Neural cell (in vitro differentiated cells): ENCODE data around the gene C10orf143. TPM values are rescaled to one million over a fixed set of nuclear protein-coding genes. Genes with fewer than 3 reads are reported as not detected.
"Not testable (repeated sequence)": the region's sequence is repeated elsewhere in the genome, so short reads cannot be mapped to it uniquely, and the experiment has no call there.

Source experiments
- H2AFZ ChIP-seq: fragments of 200-600, 300-800 bp; sonication (generic), shearing (Covaris generic); 2 replicates; pipeline ENCODE4 v1.6.0; 2014; ENCODE audit warnings: low read depth, mild to moderate bottlenecking, antibody characterized with exemption, low read length, moderate library complexity
- H3F3A ChIP-seq: fragments of 200-600 bp; shearing (Covaris generic); 2 replicates; pipeline ENCODE4 v1.6.1; 2016; ENCODE audit warnings: mild to moderate bottlenecking, moderate library complexity, mixed read lengths, antibody characterized with exemption, low read length; ENCODE audit not compliant: insufficient read depth, poor library complexity, severe bottlenecking
- H3K27ac ChIP-seq: fragments of 200-600, 300-800 bp; sonication (generic), shearing (Covaris generic); 2 replicates; pipeline ENCODE4 v1.5.1; 2014; ENCODE audit warnings: mild to moderate bottlenecking, low read length, moderate library complexity
- H3K27me3 ChIP-seq: fragments of 300-800, 200-600 bp; sonication (generic), shearing (Covaris generic); 2 replicates; pipeline ENCODE4 v1.6.0; 2014; ENCODE audit warnings: mild to moderate bottlenecking, low read depth, low read length, moderate library complexity; ENCODE audit not compliant: insufficient read depth
- H3K36me3 ChIP-seq: fragments of 300-800, 200-600 bp; sonication (generic), shearing (Covaris generic); 2 replicates; pipeline ENCODE4 v1.5.1; 2014; ENCODE audit warnings: mild to moderate bottlenecking, antibody characterized with exemption, low read length, moderate library complexity; ENCODE audit not compliant: insufficient read depth
- H3K4me2 ChIP-seq: fragments of 300-800, 200-600 bp; sonication (generic), shearing (Covaris generic); 2 replicates; pipeline ENCODE4 v1.6.0; 2014; ENCODE audit warnings: mild to moderate bottlenecking, low read length
- H3K4me3 ChIP-seq: fragments of 300-800, 200-600 bp; sonication (generic), shearing (Covaris generic); 2 replicates; pipeline ENCODE4 v1.5.1; 2014; ENCODE audit warnings: mild to moderate bottlenecking, low read length, moderate library complexity
- H3K79me2 ChIP-seq: fragments of 200-600 bp; shearing (Covaris generic); replicated peaks from 2 replicates; pipeline ENCODE4 v1.6.0; 2014; ENCODE audit warnings: mild to moderate bottlenecking, low read length, moderate library complexity; ENCODE audit not compliant: insufficient read depth
- H3K9ac ChIP-seq: fragments of 300-800, 200-600 bp; sonication (generic), shearing (Covaris generic); 2 replicates; pipeline ENCODE4 v1.6.1; 2016; ENCODE audit warnings: mild to moderate bottlenecking, low read length, mixed read lengths
- H3K9me2 ChIP-seq: fragments of 200-600 bp; shearing (Covaris generic); 2 replicates; pipeline ENCODE4 v1.6.1; 2016; ENCODE audit warnings: mild to moderate bottlenecking, low read length, mixed read lengths; ENCODE audit not compliant: insufficient read depth
- H3K9me3 ChIP-seq: fragments of 200-600, 300-800 bp; sonication (generic), shearing (Covaris generic); 2 replicates; pipeline ENCODE4 v1.6.1; 2016; ENCODE audit warnings: mild to moderate bottlenecking, mixed run types, low read length, moderate library complexity, mixed read lengths
- H4K20me1 ChIP-seq: fragments of 200-600 bp; shearing (Covaris generic); 2 replicates; pipeline ENCODE4 v1.6.1; 2016; ENCODE audit warnings: mild to moderate bottlenecking, mixed run types; ENCODE audit not compliant: insufficient read depth
- EP300 ChIP-seq: fragments of 450-650 bp; conservative IDR thresholded peaks from 2 replicates; pipeline ENCODE4 v1.6.1; 2014; ENCODE audit warnings: antibody characterized with exemption, mild to moderate bottlenecking, moderate library complexity; ENCODE audit not compliant: poor library complexity, severe bottlenecking
- EZH2 ChIP-seq: fragments of 200-600, 300-800 bp; shearing (Covaris generic), sonication (generic); IDR thresholded peaks from 2 replicates; pipeline ENCODE4 v1.6.1; 2014; ENCODE audit warnings: antibody characterized with exemption, low read length, borderline replicate concordance, mild to moderate bottlenecking; ENCODE audit not compliant: insufficient read depth, poor library complexity, severe bottlenecking
- MXI1 ChIP-seq: fragments of 450-650 bp; conservative IDR thresholded peaks from 2 replicates; pipeline ENCODE4 v1.6.1; 2014; ENCODE audit warnings: antibody characterized with exemption, mild to moderate bottlenecking; ENCODE audit not compliant: poor library complexity, severe bottlenecking
- POLR2AphosphoS5 ChIP-seq: IDR thresholded peaks from 2 replicates; pipeline ENCODE4 v1.6.1; 2012
- RAD21 ChIP-seq: fragments of 450-650 bp; conservative IDR thresholded peaks from 2 replicates; pipeline ENCODE4 v1.6.1; 2014; ENCODE audit warnings: antibody characterized with exemption, mild to moderate bottlenecking, moderate library complexity
- SMC3 ChIP-seq: fragments of 450-650 bp; conservative IDR thresholded peaks from 2 replicates; pipeline ENCODE4 v1.6.1; 2014; ENCODE audit warnings: antibody characterized with exemption, mild to moderate bottlenecking, moderate library complexity; ENCODE audit not compliant: poor library complexity
- TAF1 ChIP-seq: IDR thresholded peaks from 2 replicates; pipeline ENCODE4 v1.6.1; 2012; ENCODE audit warnings: low read depth
- polyA plus RNA-seq: library from polyadenylated mRNA; depleted of rRNA; stranded (reverse); fragments of >200 nt; gene quantifications from 2 replicates; pipeline ENCODE4 v1.2.3, GENCODE V29; 2014
- TF ChIP-seq, protein P1 (sequence below): IDR thresholded peaks from 2 replicates; pipeline ENCODE4 v1.6.1; 2012; ENCODE audit warnings: borderline replicate concordance
- TF ChIP-seq, protein P2 (sequence below): fragments of 450-650 bp; IDR thresholded peaks from 2 replicates; pipeline ENCODE4 v1.5.1; 2014; ENCODE audit warnings: antibody characterized with exemption, mild to moderate bottlenecking, moderate library complexity; ENCODE audit not compliant: poor library complexity, severe bottlenecking

The C10orf143 gene
- polyA plus RNA-seq, 1 donor from 2014 or later, result 1.4 TPM

DNA sequence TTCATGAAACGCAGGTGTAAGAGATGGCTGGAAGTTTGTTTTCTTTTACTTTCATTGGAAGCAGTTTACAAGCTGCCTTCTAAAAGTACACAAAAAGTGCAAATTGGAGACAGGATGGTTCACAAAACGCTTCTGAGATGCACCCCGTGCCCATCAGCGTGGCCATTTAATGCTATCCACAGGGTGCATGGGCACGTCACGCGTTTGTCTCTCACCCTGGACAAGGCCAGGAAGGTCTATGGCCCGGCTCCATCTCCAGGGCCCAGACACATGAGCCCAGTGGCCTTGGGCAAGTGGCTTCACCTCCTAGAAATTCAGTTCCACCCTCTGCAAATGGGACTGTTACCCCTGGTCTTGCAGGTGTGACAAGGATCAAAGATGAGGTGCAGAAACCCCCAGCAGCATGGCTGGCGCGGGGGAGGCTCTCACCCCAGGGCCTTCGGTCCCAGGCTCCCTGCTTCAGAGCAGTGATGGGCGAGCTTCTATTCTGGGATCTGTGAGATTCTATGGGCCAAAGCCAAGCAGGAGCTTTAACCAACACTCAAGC lies 85.8 kb downstream of the C10orf143 start (continued):
- TF ChIP-seq, protein P1, sequence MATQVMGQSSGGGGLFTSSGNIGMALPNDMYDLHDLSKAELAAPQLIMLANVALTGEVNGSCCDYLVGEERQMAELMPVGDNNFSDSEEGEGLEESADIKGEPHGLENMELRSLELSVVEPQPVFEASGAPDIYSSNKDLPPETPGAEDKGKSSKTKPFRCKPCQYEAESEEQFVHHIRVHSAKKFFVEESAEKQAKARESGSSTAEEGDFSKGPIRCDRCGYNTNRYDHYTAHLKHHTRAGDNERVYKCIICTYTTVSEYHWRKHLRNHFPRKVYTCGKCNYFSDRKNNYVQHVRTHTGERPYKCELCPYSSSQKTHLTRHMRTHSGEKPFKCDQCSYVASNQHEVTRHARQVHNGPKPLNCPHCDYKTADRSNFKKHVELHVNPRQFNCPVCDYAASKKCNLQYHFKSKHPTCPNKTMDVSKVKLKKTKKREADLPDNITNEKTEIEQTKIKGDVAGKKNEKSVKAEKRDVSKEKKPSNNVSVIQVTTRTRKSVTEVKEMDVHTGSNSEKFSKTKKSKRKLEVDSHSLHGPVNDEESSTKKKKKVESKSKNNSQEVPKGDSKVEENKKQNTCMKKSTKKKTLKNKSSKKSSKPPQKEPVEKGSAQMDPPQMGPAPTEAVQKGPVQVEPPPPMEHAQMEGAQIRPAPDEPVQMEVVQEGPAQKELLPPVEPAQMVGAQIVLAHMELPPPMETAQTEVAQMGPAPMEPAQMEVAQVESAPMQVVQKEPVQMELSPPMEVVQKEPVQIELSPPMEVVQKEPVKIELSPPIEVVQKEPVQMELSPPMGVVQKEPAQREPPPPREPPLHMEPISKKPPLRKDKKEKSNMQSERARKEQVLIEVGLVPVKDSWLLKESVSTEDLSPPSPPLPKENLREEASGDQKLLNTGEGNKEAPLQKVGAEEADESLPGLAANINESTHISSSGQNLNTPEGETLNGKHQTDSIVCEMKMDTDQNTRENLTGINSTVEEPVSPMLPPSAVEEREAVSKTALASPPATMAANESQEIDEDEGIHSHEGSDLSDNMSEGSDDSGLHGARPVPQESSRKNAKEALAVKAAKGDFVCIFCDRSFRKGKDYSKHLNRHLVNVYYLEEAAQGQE, result no peak

- not testable (repeated sequence) for H3F3A ChIP-seq, H3K9me2 ChIP-seq, H3K27me3 ChIP-seq, H3K79me2 ChIP-seq, H3K36me3 ChIP-seq, H3K4me2 ChIP-seq, H3K9ac ChIP-seq, H3K9me3 ChIP-seq, H2AFZ ChIP-seq, H3K27ac ChIP-seq, H3K4me3 ChIP-seq, H4K20me1 ChIP-seq
Measured at GRCh38 chr10:130024326-130024725, 86.3 kb downstream of the C10orf143 start.

GRCh38 chr10:130023454-130024230 lies 87.0 kb downstream of the C10orf143 start:
- Histone ChIP-seq H3K27me3 (no peaks in the 10 kb centered on the region), H3K9me3 (no peaks in the 10 kb centered on the region), H3F3A (no peaks in the 10 kb centered on the region), H3K27ac (no peak overlapping the region), H2AFZ (no peak overlapping the region), H3K4me3 (no peak overlapping the region), H3K79me2 (no peaks in the 10 kb centered on the region), H4K20me1 (no peaks in the 10 kb centered on the region), H3K9me2 (no peaks in the 10 kb centered on the region), H3K36me3 (no peaks in the 10 kb centered on the region), H3K4me2 (no peak overlapping the region), H3K9ac (no peak overlapping the region)
- TF ChIP-seq TAF1, result no peak

GRCh38 chr10:130022511-130023299 lies 87.9 kb downstream of the C10orf143 start:
- H3K27me3 ChIP-seq, result no peaks in the 10 kb centered on the region
- H3K4me3 ChIP-seq, result no peak overlapping the region
- H3K36me3 ChIP-seq, result no peaks in the 10 kb centered on the region
- H3K9ac ChIP-seq, result no peak overlapping the region
- no peaks in the 10 kb centered on the region for H3K9me3 ChIP-seq
- H4K20me1 ChIP-seq, result no peaks in the 10 kb centered on the region
- H3K9me2 ChIP-seq, result no peaks in the 10 kb centered on the region
- H3K27ac ChIP-seq, result no peak overlapping the region
- no peaks in the 10 kb centered on the region for H3F3A ChIP-seq
- TF ChIP-seq, protein P2, sequence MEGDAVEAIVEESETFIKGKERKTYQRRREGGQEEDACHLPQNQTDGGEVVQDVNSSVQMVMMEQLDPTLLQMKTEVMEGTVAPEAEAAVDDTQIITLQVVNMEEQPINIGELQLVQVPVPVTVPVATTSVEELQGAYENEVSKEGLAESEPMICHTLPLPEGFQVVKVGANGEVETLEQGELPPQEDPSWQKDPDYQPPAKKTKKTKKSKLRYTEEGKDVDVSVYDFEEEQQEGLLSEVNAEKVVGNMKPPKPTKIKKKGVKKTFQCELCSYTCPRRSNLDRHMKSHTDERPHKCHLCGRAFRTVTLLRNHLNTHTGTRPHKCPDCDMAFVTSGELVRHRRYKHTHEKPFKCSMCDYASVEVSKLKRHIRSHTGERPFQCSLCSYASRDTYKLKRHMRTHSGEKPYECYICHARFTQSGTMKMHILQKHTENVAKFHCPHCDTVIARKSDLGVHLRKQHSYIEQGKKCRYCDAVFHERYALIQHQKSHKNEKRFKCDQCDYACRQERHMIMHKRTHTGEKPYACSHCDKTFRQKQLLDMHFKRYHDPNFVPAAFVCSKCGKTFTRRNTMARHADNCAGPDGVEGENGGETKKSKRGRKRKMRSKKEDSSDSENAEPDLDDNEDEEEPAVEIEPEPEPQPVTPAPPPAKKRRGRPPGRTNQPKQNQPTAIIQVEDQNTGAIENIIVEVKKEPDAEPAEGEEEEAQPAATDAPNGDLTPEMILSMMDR, result no peak
- TF ChIP-seq EP300 (no peak), EZH2 (no peak), RAD21 (no peak), TAF1 (no peak), SMC3 (no peak), POLR2AphosphoS5 (no peak), MXI1 (no peak)
- TF ChIP-seq, protein P1, result no peak
- no peak overlapping the region for H3K4me2 ChIP-seq
- H2AFZ ChIP-seq, result no peak overlapping the region
- no peaks in the 10 kb centered on the region for H3K79me2 ChIP-seq
